Trophoblast cell (in vitro differentiated cells and primary cell): ENCODE results near the gene TRABD2B.

Source experiments
- DNase-seq, 2 donors: peaks; one replicate each; pipeline ENCODE4 v3.0.0-alpha.2; 2016
- H2AFZ ChIP-seq: 2 replicates; pipeline ENCODE4 v1.6.1; 2013; ENCODE audit warnings: low read length, moderate library complexity, mild to moderate bottlenecking; ENCODE audit not compliant: insufficient read depth, poor library complexity
- H2AK5ac ChIP-seq: 2 replicates; pipeline ENCODE4 v1.6.1; 2013; ENCODE audit warnings: mild to moderate bottlenecking, low read length
- H2BK120ac ChIP-seq: 2 replicates; pipeline ENCODE4 v1.6.1; 2013; ENCODE audit warnings: low read length, mild to moderate bottlenecking, moderate library complexity; ENCODE audit not compliant: insufficient read depth, poor library complexity
- H2BK12ac ChIP-seq: 2 replicates; pipeline ENCODE4 v1.6.1; 2013; ENCODE audit warnings: mild to moderate bottlenecking, low read length, moderate library complexity
- H2BK5ac ChIP-seq: 2 replicates; pipeline ENCODE4 v1.6.1; 2013; ENCODE audit warnings: low read length, low read depth, moderate library complexity, mild to moderate bottlenecking; ENCODE audit not compliant: poor library complexity
- H3K14ac ChIP-seq: 2 replicates; pipeline ENCODE4 v1.6.1; 2013; ENCODE audit warnings: mild to moderate bottlenecking, low read length
- H3K18ac ChIP-seq: 2 replicates; pipeline ENCODE4 v1.6.1; 2013; ENCODE audit warnings: mild to moderate bottlenecking, low read length
- H3K23ac ChIP-seq: 2 replicates; pipeline ENCODE4 v1.6.1; 2013; ENCODE audit warnings: low read length
- H3K27ac ChIP-seq: 2 replicates; pipeline ENCODE4 v1.5.1; 2013; ENCODE audit warnings: low read depth, mild to moderate bottlenecking, inconsistent platforms, low read length, moderate library complexity
- H3K27me3 ChIP-seq: 2 replicates; pipeline ENCODE4 v1.6.1; 2013; ENCODE audit warnings: inconsistent platforms, mild to moderate bottlenecking, low read length, moderate library complexity; ENCODE audit not compliant: insufficient read depth
- H3K36me3 ChIP-seq, 2 experiments: 1 replicate in 1 of 2; 2 replicates in 1 of 2; pipeline ENCODE4 v1.6.1; 2013; ENCODE audit warnings: low read length in 2 of 2, mild to moderate bottlenecking in 2 of 2, moderate library complexity in 1 of 2; ENCODE audit not compliant: insufficient read depth in 2 of 2, control insufficient read depth in 1 of 2
- H3K4ac ChIP-seq: 2 replicates; pipeline ENCODE4 v1.6.1; 2013; ENCODE audit warnings: low read depth, mild to moderate bottlenecking, low read length, moderate library complexity
- H3K4me1 ChIP-seq, 2 experiments: 1 replicate in 1 of 2; 2 replicates in 1 of 2; pipeline ENCODE4 v1.6.1; 2013; ENCODE audit warnings: low read length in 2 of 2, mild to moderate bottlenecking in 2 of 2, moderate library complexity in 1 of 2; ENCODE audit not compliant: insufficient read depth in 2 of 2, control insufficient read depth in 1 of 2
- H3K4me2 ChIP-seq: 2 replicates; pipeline ENCODE4 v1.6.1; 2013; ENCODE audit warnings: inconsistent platforms, mild to moderate bottlenecking, low read length, moderate library complexity
- H3K4me3 ChIP-seq: 2 replicates; pipeline ENCODE4 v1.5.1; 2013; ENCODE audit warnings: mild to moderate bottlenecking, low read depth, low read length, inconsistent platforms
- H3K79me1 ChIP-seq: one replicate; pipeline ENCODE4 v1.6.1; 2013; ENCODE audit warnings: low read length
- H3K79me2 ChIP-seq: 2 replicates; pipeline ENCODE4 v1.6.1; 2013; ENCODE audit warnings: low read length, mild to moderate bottlenecking; ENCODE audit not compliant: control insufficient read depth, insufficient read depth, poor library complexity
- H3K9ac ChIP-seq: 2 replicates; pipeline ENCODE4 v1.6.1; 2013; ENCODE audit warnings: mild to moderate bottlenecking, low read length
- H3K9me3 ChIP-seq: 2 replicates; pipeline ENCODE4 v1.6.1; 2013; ENCODE audit warnings: low read depth, mild to moderate bottlenecking, control low read depth, inconsistent platforms, low read length; ENCODE audit not compliant: insufficient read depth
- H4K12ac ChIP-seq: 2 replicates; pipeline ENCODE4 v1.6.1; 2013; ENCODE audit warnings: low read depth, mild to moderate bottlenecking, low read length, moderate library complexity
- H4K8ac ChIP-seq: 2 replicates; pipeline ENCODE4 v1.6.1; 2013; ENCODE audit warnings: low read depth, mild to moderate bottlenecking, low read length, moderate library complexity
- H4K91ac ChIP-seq: one replicate; pipeline ENCODE4 v1.6.1; 2013; ENCODE audit warnings: low read depth, mild to moderate bottlenecking, low read length, moderate library complexity
- whole genome bisulfite sequencing: extraction: QIAGEN DNeasy Blood & Tissue Kit; methylation state at CpG from one replicate; pipeline ENCODE4 v1.1.7; 2013; ENCODE audit warnings: missing lambda C conversion rate; ENCODE audit not compliant: insufficient read length, insufficient coverage; ENCODE audit errors: extremely low coverage; 5-methylcytosine and 5-hydroxymethylcytosine counted together

TRABD2B gene

GRCh38 chr1:47763591-47764171 is 233.5 kb downstream of the TRABD2B start:
- H3K4me2 ChIP-seq, result no peak overlapping the region
- no peak overlapping the region for H3K18ac ChIP-seq
- H2BK12ac ChIP-seq, result no peak overlapping the region
- no peak overlapping the region for H3K4ac ChIP-seq
- no peak overlapping the region for H3K23ac ChIP-seq
- WGBS, result no CpG with 5 or more reads among the region's 9 CpGs
- no peaks in the 10 kb centered on the region for H3K36me3 ChIP-seq
- H2BK5ac ChIP-seq, result no peak overlapping the region
- H2AK5ac ChIP-seq, result no peak overlapping the region
- H2AFZ ChIP-seq, result no peak overlapping the region
- no peak overlapping the region for H3K9ac ChIP-seq
- no peak overlapping the region for H2BK120ac ChIP-seq
- H4K8ac ChIP-seq, result no peak overlapping the region
- no peak overlapping the region for H3K14ac ChIP-seq
- no peaks in the 10 kb centered on the region for H3K27me3 ChIP-seq
- no peak overlapping the region for H4K12ac ChIP-seq
- H3K79me2 ChIP-seq, result no peaks in the 10 kb centered on the region
- no peak overlapping the region for H4K91ac ChIP-seq
- peak in 1 of 2 donors; percentile 31 for DNase-seq
- peaks cover 1% of the 10 kb centered on the region for H3K9me3 ChIP-seq
- no peaks in the 10 kb centered on the region for H3K79me1 ChIP-seq
- no peak overlapping the region for H3K4me3 ChIP-seq
- no peaks in the 10 kb centered on the region for H3K4me1 ChIP-seq
- H3K27ac ChIP-seq, result no peak overlapping the region

- Histone ChIP-seq H3K4ac (no peak overlapping the region), H3K79me1 (no peaks in the 10 kb centered on the region), H3K18ac (no peak overlapping the region)
Measured at GRCh38 chr1:47761974-47762373, 235.2 kb downstream of the TRABD2B start.

GRCh38 chr1:47761201-47761930 is 235.8 kb downstream of the TRABD2B start:
- Histone ChIP-seq H2BK120ac (no peak overlapping the region), H3K4ac (no peak overlapping the region), H3K27ac (no peak overlapping the region), H3K18ac (no peak overlapping the region), H2BK12ac (no peak overlapping the region), H3K4me3 (no peak overlapping the region), H3K27me3 (no peaks in the 10 kb centered on the region), H3K4me2 (no peak overlapping the region), H4K91ac (no peak overlapping the region), H3K9ac (no peak overlapping the region), H4K8ac (no peak overlapping the region), H2AFZ (no peak overlapping the region), H3K14ac (no peak overlapping the region), H2BK5ac (no peak overlapping the region), H3K23ac (no peak overlapping the region), H3K36me3 (no peaks in the 10 kb centered on the region), H3K79me1 (no peaks in the 10 kb centered on the region), H4K12ac (no peak overlapping the region), H2AK5ac (no peak overlapping the region), H3K9me3 (peaks cover 1% of the 10 kb centered on the region), H3K79me2 (no peaks in the 10 kb centered on the region), H3K4me1 (no peaks in the 10 kb centered on the region)
- no peak for DNase-seq
- WGBS, result no CpG with 5 or more reads among the region's 8 CpGs

More at GRCh38 chr1:47761974-47762373, 235.2 kb downstream of the TRABD2B start:
- H3K9ac ChIP-seq, result no peak overlapping the region
- H2BK12ac ChIP-seq, result no peak overlapping the region
- no peak overlapping the region for H2AFZ ChIP-seq
- no peak overlapping the region for H2AK5ac ChIP-seq
- no peak overlapping the region for H3K23ac ChIP-seq
- H4K8ac ChIP-seq, result no peak overlapping the region
- H4K12ac ChIP-seq, result no peak overlapping the region
- H3K79me2 ChIP-seq, result no peaks in the 10 kb centered on the region
- no peak overlapping the region for H3K14ac ChIP-seq
- H3K4me3 ChIP-seq, result no peak overlapping the region
- H4K91ac ChIP-seq, result no peak overlapping the region
- peaks cover 1% of the 10 kb centered on the region for H3K9me3 ChIP-seq
- no peaks in the 10 kb centered on the region for H3K4me1 ChIP-seq
- H2BK120ac ChIP-seq, result no peak overlapping the region
- no CpG with 5 or more reads among the region's 5 CpGs for WGBS
- H3K27ac ChIP-seq, result no peak overlapping the region
- DNase-seq, result no peak
- no peaks in the 10 kb centered on the region for H3K27me3 ChIP-seq
- no peaks in the 10 kb centered on the region for H3K36me3 ChIP-seq
- no peak overlapping the region for H3K4me2 ChIP-seq
- no peak overlapping the region for H2BK5ac ChIP-seq

- Histone ChIP-seq H3K14ac (no peak overlapping the region), H3K4me2 (no peak overlapping the region), H3K4ac (no peak overlapping the region), H3K18ac (no peak overlapping the region), H3K79me2 (no peaks in the 10 kb centered on the region), H4K91ac (no peak overlapping the region), H3K79me1 (no peaks in the 10 kb centered on the region), H3K27ac (no peak overlapping the region), H3K4me3 (no peak overlapping the region), H2BK5ac (no peak overlapping the region), H3K4me1 (no peaks in the 10 kb centered on the region), H3K27me3 (no peaks in the 10 kb centered on the region), H2AK5ac (no peak overlapping the region), H3K36me3 (no peaks in the 10 kb centered on the region), H3K9ac (peak overlapping the region; percentile 9), H3K9me3 (peaks cover 1% of the 10 kb centered on the region), H2BK120ac (no peak overlapping the region), H4K8ac (no peak overlapping the region), H3K23ac (no peak overlapping the region), H4K12ac (no peak overlapping the region), H2BK12ac (no peak overlapping the region), H2AFZ (no peak overlapping the region)
- no CpG with 5 or more reads among the region's 9 CpGs for WGBS
- DNase-seq, result no peak
Measured at GRCh38 chr1:47759936-47760629, 237.1 kb downstream of the TRABD2B start.
